ENCODE results near the gene RIPK4. TPM values are rescaled to one million over a fixed set of nuclear protein-coding genes. Genes with fewer than 3 reads are reported as not detected.

Gene RIPK4
- total RNA-seq, 1 experiment from 2014 or later: 20.1 TPM

- H3K4me1 Mint-ChIP-seq: peaks cover 8% of the 10 kb centered on the region
- POLR2A ChIA-PET: no interaction called here
- ATAC-seq (no peak), DNase-seq (ENCODE audit: low spot score) (no peak)
- peaks cover 25% of the 10 kb centered on the region for H3K36me3 Mint-ChIP-seq
- no peak overlapping the region for H3K27ac Mint-ChIP-seq
- H3K27me3 Mint-ChIP-seq (ENCODE audit: low read depth): peaks cover 7% of the 10 kb centered on the region; the same call in 1 of the 2 replicates
- no peak overlapping the region for H3K4me3 Mint-ChIP-seq
- CTCF ChIA-PET: interaction anchor here (0.8 to 1.0 kb wide), 2 partner anchors 83 to 121 kb away, joined by 3 to 4 read pairs; no protein-coding TSS in a partner anchor
- TF ChIP-seq NFATC4 (CRISPR knock-in tag; IDR thresholded peaks at IDR 0.05) (no peak), FOXJ3 (CRISPR knock-in tag; IDR thresholded peaks at IDR 0.05; ENCODE audit: borderline replicate concordance) (no peak), ZNF317 (CRISPR knock-in tag; IDR thresholded peaks at IDR 0.05; ENCODE audit: borderline replicate concordance, low read depth) (no peak), PRRX2 (CRISPR knock-in tag; IDR thresholded peaks at IDR 0.05) (no peak), PREB (CRISPR knock-in tag; IDR thresholded peaks at IDR 0.05; ENCODE audit: borderline replicate concordance) (no peak), ETV6 (CRISPR knock-in tag; IDR thresholded peaks at IDR 0.05) (no peak)
- TF ChIP-seq, protein P1, sequence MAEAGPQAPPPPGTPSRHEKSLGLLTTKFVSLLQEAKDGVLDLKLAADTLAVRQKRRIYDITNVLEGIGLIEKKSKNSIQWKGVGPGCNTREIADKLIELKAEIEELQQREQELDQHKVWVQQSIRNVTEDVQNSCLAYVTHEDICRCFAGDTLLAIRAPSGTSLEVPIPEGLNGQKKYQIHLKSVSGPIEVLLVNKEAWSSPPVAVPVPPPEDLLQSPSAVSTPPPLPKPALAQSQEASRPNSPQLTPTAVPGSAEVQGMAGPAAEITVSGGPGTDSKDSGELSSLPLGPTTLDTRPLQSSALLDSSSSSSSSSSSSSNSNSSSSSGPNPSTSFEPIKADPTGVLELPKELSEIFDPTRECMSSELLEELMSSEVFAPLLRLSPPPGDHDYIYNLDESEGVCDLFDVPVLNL (CRISPR knock-in tag; IDR thresholded peaks at IDR 0.05; ENCODE audit: borderline replicate concordance, low read depth): no peak
- peaks cover 45% of the 10 kb centered on the region for H3K9me3 Mint-ChIP-seq
Measured at GRCh38 chr21:41733951-41734689, 32.7 kb downstream of the RIPK4 start.

DNA sequence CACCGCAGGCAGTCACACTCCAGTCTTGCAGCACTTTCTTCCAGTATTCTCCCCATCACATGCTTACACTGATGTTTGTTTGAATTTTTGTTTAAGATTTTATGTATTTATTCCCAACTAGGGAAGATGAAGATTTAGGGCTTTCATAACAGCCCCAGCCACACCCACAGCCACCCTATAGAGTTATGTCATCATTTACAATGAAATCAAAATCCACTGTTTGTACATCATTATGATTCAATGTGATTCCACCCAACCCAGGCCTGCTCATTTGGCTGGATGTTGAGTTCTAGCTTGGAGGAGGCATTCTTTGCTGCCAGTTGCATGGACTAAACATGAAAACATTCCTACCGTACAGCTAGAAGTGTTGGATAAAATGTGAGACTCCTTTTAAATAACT, 35.8 kb downstream of the RIPK4 start:
- Mint-ChIP-seq H3K4me3 (no peak overlapping the region), H3K27me3 (ENCODE audit: low read depth) (peaks cover 18% of the 10 kb centered on the region), H3K27ac (no peak overlapping the region), H3K4me1 (peaks cover 12% of the 10 kb centered on the region), H3K36me3 (no peaks in the 10 kb centered on the region), H3K9me3 (peaks cover 14% of the 10 kb centered on the region)
- ChIA-PET CTCF (interaction anchor here (1.4 kb wide), 1 partner anchor 15 kb away, joined by 4 read pairs; no protein-coding TSS in a partner anchor), POLR2A (no interaction called here)
- no peak for DNase-seq (ENCODE audit: low spot score)
- ATAC-seq: no peak
- no peak for TF ChIP-seq ZNF671 (CRISPR knock-in tag; IDR thresholded peaks at IDR 0.05)
- no peak for TF ChIP-seq CDX4 (CRISPR knock-in tag; IDR thresholded peaks at IDR 0.05; ENCODE audit: borderline replicate concordance)
- TF ChIP-seq CTCF (IDR thresholded peaks at IDR 0.05): no peak
- TF ChIP-seq TEAD1 (CRISPR knock-in tag; IDR thresholded peaks at IDR 0.05): no peak
- no peak for TF ChIP-seq ZNF219 (CRISPR knock-in tag; IDR thresholded peaks at IDR 0.05; ENCODE audit: borderline replicate concordance)
- no peak for TF ChIP-seq AR (CRISPR knock-in tag; IDR thresholded peaks at IDR 0.05)
- no peak for TF ChIP-seq STAT6 (CRISPR knock-in tag; conservative IDR thresholded peaks at IDR 0.05; ENCODE audit: low read depth)
- no peak for TF ChIP-seq NR1H2 (CRISPR knock-in tag; IDR thresholded peaks at IDR 0.05)
- no peak for TF ChIP-seq ARID4B (CRISPR knock-in tag; IDR thresholded peaks at IDR 0.05; ENCODE audit: borderline replicate concordance)
